ENCODE results near the gene FNDC3B.

DNA sequence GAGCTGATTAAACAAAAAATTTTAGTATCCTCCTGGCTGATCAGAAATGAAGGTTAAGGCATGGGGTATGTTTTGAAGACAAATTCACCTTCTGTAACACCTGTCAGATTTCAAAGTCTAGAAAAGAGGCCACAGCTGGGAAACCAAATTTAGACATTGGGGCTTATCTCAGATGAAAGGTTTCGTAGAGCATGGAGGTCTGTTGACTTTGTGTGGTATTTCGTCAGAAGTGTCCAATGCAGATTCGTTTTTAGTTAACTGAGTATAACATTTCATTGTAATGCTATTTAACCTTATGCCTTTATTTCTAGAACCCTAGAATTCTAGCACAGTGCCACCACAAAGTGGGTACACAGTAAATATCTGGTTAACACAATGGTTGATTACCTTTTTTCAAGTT is 61.7 kb downstream of the FNDC3B start:
- TF ChIP-seq, protein P1, sequence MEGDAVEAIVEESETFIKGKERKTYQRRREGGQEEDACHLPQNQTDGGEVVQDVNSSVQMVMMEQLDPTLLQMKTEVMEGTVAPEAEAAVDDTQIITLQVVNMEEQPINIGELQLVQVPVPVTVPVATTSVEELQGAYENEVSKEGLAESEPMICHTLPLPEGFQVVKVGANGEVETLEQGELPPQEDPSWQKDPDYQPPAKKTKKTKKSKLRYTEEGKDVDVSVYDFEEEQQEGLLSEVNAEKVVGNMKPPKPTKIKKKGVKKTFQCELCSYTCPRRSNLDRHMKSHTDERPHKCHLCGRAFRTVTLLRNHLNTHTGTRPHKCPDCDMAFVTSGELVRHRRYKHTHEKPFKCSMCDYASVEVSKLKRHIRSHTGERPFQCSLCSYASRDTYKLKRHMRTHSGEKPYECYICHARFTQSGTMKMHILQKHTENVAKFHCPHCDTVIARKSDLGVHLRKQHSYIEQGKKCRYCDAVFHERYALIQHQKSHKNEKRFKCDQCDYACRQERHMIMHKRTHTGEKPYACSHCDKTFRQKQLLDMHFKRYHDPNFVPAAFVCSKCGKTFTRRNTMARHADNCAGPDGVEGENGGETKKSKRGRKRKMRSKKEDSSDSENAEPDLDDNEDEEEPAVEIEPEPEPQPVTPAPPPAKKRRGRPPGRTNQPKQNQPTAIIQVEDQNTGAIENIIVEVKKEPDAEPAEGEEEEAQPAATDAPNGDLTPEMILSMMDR (IDR thresholded peaks at IDR 0.05; ENCODE audit: low read depth, low read length), result no peak
- TF ChIP-seq POLR2A (IDR thresholded peaks at IDR 0.05; ENCODE audit: extremely low read depth, insufficient read length), result no peak
